Hematopoietic multipotent progenitor cell treated with erythropoietin and hydrocortisone succinate and interleukin-3 and kit ligand, for 15 days (in vitro differentiated cells): ENCODE measurements around the gene BSG.
"Not testable (repeated sequence)": the region's sequence is repeated elsewhere in the genome, so short reads cannot be mapped to it uniquely, and the experiment has no call there.

Experiments
- DNase-seq: peaks from one replicate; pipeline ENCODE4 v3.0.0-alpha.2; 2015; ENCODE audit warnings: low spot score

BSG gene

DNA sequence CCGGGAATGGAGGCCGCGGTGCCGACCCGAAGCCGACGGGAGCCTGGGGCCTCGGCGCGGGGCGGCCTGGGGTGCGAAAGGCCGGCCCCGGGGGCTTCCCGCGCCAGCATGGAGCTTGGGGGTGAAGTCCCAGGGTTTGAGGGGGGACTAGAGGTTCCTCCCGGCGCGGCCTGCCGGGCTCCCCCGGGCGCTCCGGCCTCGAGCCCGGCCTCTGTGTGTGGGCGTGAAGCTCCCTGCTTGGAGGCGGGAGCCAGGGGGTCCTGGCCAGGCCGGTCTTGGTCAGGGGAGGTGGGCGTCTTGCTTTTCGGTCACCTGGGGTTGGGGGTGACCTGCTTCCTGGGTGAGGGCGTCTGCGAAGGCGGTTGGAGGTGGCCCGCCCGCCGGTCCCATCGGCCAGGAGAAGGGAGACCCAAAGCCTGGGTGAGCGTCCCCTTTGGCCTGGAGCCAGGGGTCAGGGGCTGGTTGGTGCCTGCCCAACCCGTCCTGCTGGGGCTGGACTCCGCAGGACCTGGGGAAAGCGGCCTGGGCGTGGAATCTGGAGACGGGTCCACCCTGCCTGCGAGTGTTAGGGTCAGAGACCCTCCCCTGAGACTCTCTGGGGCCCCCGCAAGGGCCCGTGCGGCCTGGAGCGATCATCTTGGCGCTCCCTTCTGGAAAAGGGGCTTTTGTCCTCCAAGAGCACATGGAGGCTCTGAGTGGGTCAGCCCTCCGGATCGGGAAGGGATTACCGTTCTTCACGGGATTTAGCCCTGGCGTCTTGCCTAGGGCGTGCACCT is 535 bp downstream of the BSG start:
- peak; percentile 59 for DNase-seq

DNA sequence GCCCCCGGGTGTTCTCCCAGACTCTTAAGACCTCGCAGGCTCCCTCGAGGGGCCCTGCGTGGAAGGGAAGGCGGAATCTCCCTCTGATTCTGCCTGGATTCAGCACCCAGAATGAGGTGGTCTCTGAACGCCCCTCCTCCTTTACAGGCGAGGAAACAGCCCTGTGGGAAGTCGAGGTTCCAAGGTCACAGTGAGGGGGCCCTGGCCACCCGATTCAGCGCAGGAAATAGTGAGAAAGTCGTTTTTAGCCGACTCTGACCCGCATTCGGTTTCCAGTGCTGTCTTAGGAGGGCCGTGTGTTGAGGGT is 1.1 kb downstream of the BSG start:
- no peak for DNase-seq

DNA sequence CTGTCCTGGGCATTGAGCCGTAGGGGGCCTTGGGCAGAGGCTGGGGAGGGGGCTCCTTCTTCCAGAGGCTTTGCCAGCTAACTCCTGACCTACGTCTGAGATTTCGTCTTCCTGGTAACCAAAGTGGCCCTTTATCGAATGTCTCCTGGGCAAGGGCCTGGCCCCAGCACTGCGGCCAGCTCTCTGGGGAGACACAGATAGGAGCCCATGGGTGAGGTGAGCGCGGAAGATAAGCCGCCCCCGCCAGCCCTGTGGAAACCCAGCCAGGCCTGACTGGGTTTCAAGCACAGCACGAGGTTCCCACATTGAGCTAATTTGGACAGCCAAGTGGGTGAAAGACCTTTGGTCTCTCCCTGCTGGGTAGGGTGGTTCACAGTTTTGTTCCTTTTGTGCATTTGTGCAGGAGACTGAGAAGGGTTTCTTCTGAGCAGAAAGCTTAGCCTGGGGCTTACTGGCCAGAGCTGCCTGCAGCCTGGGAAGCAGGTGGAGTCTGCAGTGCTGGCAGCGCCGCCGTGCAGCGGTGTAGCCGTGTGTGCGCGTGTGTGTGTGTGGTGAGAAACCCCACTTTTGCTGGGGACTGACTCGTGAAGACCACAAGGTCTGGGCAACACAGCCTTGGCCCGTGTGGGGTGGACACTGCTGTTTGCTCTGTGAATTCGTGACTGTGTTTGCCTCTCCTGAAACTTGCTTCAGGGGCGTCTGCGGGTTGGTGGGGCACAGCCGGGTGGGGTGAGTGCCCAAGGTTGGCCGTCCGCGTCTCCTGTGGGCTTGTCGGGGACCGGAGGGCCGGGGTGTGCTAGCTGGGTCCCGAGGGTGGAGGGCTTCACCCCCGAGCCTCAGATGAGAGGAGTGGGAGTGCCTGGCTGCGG is 2.5 kb downstream of the BSG start:
- DNase-seq = peak; percentile 94

DNA sequence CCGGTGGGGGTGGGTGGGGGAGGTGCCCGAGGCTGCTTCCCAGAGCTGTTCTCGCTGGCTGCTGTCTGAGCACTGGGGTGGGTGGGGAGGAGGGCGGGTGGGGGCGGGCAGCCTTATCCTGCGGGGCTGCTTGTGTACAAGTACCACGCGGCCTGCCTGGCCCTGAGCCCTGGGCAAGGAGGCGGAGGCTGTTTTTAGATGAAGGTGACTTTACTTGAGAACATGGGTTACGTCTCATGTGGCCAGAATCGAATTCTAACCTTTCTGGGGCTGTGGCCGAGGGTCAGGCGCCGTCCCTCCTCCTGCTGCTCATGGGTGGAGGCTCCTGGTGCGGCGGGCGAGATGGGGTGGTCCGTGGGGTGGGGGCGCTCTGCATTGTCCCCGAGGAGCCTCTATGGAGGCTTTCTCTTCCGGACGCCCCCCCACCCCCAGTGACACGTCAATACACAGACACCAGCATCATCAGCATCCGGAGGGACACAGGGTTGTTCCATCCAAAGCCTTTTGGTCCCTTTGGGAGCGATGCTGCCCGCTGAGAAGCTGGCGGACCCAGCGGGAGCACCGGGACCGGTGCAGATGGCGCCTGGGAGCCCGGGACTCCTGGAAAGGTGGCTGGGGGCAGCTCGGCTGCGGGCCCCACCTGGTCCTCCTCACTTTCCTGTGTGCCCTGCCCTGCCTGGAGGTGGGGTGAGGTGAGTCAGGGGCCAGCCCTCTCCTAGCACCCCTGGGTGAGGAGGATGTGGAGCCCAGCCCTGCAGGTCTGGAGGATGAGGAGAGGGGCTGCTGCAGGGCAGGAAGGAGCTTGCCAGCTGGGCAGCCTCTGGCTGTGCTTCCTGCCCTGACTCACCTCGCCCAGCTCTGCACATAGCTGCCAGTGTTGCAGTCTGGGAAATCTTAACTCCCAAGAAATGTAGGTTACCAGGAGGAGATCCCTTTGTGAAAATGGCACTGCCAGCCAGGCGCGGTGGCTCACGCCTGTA is 3.4 kb downstream of the BSG start:
- peak; percentile 89 for DNase-seq

DNA sequence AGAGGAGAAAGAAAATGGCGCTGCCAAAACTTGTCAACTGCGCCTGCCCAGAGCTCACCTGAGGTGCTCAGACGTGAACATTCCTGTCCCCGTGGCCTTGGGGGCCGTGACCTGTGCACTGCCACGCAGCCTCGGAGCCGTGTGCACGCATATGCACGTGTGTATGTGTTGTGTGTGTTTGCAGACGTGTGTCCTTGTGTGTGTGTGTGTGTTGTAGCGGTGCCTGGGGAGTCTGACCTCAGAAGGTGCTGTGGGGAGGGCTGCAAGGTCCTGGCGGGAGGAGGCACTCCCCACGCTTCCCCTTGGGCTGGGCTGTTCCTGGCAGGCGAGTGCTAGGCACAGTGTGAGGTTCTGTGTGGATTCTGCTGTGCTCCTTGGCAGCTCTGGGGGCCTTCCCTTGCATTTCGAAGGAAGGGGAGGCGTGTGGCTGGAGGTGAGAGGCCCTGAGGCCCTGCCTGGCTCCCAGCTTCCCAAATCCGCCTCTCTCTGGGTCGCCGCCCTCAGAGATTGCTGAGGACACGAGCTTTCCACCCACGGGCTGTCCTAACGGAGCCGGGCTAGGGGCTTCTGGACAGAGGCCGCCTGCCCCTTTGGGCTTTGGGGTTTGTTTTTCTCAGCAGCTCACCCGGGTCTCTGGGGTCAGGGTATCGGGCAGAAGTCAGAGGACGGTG is 4.5 kb downstream of the BSG start:
- DNase-seq = no peak

DNA sequence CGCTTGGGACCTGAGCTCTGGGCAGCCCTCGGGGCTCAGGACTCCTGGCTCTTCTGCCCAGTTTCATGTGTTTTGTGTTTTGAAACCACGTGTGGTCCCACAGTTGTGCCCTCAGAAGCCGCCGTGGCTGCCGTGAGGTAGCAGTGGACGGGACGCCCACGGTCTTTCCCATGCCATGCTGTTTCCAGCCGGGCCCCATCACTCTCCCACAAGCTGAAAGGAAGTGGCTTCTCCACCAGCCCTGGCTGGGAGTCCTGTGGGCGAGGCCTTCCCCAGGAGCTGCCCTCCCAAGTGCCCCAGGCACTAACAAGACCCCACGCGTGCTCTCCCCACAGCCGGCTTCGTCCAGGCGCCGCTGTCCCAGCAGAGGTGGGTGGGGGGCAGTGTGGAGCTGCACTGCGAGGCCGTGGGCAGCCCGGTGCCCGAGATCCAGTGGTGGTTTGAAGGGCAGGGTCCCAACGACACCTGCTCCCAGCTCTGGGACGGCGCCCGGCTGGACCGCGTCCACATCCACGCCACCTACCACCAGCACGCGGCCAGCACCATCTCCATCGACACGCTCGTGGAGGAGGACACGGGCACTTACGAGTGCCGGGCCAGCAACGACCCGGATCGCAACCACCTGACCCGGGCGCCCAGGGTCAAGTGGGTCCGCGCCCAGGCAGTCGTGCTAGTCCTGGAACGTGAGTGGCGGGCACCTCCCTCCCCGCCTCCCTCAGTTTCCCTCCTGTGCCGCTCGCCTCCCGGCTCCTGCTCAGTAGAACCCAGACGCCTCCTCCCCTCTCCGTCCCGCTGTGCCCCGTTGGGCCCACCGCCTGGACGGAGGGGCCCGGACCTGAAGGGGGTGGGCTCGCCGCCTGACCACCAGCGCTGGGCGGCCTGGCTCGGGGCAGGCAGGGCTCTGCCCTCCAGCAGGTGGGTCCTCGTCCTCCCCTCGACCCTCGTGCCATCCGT is 5.3 kb downstream of the BSG start:
- no peak for DNase-seq

DNA sequence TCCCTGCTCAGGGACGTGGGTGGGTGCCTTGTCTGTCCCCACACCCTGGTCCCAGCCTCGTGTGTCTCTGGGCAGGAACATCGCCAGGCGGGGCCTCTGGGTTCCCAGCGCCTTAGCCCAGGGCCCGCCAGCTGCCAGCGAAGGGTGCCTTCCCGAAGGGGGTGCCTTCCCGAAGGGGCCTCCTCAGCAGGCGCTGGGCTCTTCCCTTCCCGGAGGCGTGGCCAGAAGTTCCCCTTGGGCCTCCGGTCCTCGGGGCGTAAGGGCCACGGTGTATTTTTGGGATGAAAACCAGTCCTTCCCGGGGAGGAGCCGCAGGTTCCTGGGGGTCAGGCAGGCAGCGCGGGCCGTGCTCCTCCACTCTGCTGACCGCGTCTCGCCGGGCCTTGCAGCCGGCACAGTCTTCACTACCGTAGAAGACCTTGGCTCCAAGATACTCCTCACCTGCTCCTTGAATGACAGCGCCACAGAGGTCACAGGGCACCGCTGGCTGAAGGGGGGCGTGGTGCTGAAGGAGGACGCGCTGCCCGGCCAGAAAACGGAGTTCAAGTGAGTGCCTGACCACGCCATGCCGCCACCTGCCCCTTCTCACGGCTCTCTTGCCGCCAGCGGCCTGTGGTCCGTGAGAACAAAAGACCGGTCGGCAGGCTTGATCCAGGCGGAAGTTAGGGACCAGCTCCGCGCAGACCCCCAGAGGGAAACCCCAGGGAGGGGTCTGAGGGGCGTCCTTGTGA is 6.9 kb downstream of the BSG start:
- no peak for DNase-seq

DNA sequence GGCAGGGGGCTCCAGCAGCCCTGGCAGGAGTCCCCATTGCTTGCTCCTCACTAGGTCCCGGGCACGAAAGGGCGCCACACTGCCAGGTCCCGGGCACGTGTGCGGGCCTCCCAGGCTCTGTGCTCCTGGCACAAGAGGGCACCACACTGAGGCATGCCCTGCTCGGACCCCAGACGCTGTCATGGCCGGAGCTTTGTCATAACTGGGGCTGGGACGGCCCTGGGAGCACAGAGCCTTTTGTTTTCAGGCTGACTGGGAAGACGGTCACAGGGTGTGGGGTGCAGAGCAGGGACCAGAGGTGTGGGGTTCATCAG is 7.4 kb downstream of the BSG start:
- no peak for DNase-seq

DNA sequence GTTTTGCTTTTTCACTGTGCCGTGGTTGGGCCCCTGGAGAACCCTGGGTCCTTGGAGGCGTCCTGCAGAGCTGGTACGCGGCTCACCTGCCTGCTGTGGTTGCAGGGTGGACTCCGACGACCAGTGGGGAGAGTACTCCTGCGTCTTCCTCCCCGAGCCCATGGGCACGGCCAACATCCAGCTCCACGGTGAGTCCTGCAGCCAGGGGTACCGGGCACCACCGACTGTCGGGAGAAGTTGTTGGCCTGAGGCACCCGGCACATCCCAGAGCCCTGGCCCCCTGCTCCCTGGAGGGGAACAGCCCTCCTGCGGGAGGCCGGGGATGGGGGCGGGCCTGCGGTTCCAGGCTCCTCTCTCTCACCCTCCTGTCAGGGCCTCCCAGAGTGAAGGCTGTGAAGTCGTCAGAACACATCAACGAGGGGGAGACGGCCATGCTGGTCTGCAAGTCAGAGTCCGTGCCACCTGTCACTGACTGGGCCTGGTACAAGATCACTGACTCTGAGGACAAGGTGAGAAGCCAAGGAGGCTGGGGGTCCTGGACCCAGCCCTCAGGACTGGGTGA is 8.0 kb downstream of the BSG start:
- DNase-seq = no peak

DNA sequence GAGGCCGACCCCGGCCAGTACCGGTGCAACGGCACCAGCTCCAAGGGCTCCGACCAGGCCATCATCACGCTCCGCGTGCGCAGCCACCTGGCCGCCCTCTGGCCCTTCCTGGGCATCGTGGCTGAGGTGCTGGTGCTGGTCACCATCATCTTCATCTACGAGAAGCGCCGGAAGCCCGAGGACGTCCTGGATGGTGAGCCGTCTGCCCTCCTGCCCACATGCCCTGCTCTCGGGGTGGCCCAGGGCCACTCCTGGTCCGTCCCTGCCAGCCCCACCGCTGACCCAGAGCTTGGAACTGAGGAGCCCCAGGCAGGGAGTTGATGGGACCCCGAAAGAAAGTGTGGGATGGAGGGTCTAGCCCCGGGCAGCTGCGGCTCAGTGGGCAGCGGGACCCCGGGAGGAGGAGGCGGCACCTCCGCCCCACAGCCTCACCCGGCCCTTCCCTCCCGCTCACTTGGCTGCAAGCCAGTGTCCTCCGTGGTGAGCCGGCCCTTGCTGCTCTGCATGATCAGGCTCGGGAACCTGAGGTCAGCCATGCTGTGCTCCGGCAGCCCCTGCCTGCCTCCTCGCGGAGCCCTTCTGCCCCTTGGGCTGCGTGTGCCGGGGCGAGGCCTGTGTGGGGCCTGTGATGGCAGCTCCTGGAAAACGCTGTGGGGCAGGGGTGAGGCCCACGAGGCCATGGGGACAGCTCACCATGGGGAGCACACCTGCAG is 9.2 kb downstream of the BSG start:
- no peak for DNase-seq

DNA sequence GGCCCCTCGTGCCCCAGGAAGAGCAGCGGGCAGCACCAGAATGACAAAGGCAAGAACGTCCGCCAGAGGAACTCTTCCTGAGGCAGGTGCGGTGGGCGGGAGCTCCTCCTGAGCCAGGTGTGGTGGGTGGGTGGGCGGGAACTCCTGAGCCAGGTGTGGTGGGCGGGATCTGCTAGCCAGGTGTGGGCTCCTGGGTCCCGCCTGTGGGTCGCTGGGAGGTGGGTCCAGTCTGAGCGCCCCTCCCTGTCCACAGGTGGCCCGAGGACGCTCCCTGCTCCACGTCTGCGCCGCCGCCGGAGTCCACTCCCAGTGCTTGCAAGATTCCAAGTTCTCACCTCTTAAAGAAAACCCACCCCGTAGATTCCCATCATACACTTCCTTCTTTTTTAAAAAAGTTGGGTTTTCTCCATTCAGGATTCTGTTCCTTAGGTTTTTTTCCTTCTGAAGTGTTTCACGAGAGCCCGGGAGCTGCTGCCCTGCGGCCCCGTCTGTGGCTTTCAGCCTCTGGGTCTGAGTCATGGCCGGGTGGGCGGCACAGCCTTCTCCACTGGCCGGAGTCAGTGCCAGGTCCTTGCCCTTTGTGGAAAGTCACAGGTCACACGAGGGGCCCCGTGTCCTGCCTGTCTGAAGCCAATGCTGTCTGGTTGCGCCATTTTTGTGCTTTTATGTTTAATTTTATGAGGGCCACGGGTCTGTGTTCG is 10.3 kb downstream of the BSG start:
- no peak for DNase-seq

DNA sequence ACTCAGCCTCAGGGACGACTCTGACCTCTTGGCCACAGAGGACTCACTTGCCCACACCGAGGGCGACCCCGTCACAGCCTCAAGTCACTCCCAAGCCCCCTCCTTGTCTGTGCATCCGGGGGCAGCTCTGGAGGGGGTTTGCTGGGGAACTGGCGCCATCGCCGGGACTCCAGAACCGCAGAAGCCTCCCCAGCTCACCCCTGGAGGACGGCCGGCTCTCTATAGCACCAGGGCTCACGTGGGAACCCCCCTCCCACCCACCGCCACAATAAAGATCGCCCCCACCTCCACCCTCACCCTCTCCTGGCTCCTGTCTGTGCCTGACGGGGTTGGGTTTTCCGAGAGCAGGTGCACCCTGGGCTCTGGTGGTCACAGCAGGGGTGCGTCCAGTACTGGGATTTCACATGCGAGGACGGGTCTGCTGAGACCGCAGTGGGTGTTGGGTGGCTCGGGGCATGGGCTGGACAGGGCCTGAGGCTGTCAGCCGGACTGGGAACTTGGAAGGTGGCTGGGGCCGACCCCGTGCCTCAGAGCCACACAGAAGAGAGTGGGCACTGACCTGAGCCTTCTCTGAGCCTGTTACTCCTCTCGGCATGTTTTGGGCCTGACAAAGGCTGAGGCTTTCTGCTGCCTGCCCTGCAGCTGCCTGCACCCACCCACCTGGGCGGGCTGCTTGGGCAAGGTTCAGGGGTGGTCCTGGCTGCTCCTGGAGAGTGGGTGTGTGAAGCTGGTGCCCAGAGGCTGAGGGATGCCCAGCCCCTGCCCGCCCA is 11.0 kb downstream of the BSG start:
- no peak for DNase-seq

DNA sequence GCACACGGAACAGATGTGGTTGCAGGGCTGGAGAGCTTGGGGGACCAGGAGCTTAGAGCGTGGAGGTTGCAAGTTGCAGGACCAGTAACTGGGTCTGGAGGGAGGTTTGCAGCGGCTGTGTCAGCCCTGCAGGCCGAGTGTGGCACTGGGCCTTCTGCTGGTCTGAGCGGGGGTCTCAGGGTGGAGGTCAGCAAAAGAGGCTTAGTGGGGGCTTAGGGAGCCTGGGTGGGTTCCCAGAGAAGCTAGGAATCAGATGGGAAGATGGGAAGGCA is 11.5 kb downstream of the BSG start:
- no peak for DNase-seq

DNA sequence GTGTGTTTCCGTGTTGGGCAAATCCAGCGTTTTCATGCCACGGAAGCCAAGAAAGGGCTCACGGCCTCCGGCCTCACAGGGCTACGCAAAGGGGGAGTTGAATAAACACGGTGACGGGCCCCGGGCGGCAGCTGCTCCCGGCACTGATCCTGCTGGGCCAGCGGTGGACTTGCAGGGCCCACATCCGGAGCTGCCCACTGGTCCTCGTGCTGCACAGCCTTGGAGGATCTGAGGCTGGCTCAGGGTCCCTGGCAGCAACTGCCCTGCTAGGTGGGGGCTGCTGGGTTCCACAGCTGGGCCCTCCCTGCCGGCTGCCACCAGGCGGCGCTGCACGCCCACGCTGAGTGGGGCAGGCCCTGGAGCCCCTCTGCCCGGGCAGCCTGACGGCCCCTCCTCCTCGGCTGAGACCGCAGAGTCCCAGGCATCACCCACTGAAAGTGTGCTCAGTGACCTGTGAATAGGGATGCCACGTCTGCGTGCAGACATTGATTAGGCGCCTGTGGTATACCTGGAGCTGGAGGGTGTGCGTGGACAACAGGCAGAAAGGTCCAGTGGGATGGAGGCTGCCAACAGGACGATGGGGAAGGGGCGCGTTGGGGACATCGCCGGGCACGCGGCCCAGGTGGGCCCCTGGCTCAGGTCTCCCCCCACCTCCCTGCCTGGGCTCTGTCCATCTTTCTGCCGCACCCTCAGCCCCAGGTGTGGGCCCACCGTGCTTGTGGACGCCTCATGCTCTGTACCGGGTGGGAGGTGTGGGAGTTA is 12.0 kb downstream of the BSG start:
- peak; percentile 75 for DNase-seq

DNA sequence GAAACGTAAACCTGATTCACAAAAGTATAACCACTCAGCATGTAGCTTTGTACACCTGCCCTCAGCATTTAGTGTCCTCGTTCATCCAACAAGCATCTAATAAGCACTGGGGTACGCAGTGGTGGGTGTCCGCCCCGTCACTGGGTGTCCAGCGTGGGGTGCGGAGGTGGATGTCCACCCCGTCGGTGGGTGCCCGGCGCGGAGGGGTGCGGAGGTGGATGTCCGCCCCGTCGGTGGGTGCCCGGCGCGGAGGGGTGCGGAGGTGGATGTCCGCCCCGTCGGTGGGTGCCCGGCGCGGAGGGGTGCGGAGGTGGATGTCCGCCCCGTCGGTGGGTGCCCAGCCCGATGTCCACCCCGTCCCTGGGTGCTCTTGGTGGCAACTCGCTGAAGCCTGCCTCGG is 12.8 kb downstream of the BSG start:
- not testable (repeated sequence) for DNase-seq

DNA sequence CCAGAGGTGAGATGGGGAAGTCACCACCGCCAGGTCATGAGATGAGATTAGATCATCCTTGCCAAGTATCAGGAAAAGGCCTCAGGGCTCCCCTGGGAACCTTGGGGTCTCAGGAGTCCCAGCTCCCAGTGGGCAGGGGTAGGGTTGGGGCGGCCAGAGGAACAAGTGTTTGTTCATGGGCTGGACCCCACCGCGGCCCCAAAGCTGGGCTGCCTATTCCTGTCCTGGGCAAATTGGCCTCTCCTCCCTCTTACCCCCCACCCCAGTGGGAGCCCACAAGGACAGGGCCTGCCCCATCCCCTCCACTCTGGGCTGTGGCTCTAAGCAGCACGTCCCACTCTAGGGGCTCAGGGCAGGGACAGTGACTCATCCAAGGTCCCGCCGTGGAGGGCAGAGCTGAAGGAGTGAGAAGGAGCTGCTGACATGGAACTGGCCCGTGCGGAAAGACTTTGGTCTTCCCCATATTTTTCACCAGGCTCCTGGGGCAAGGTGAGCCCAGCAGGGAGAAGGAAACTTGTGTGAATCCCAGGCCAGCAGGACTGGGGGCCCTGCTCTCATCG is 13.2 kb downstream of the BSG start:
- no peak for DNase-seq
